HG02884 (cell line): ENCODE measurements around the gene HRH3.

ENCODE experiments used
- ATAC-seq: cut with Tn5 transposase; IDR thresholded peaks from one replicate; pipeline ENCODE4 v1.9.1; 2021; ENCODE audit warnings: mild to moderate bottlenecking, moderate library complexity; ENCODE audit not compliant: unreplicated experiment

The HRH3 gene

GRCh38 chr20:62219992-62220665 is at the start of gene HRH3:
HRH3 (minus strand) TSS chr20:62220278; CDS start chr20:62219970, 308 bp downstream.
- no peak for ATAC-seq

GRCh38 chr20:62269871-62270270 is 49.8 kb upstream of the HRH3 start:
- ATAC-seq, result no peak

GRCh38 chr20:62269378-62269777 is 49.3 kb upstream of the HRH3 start:
- no peak for ATAC-seq

GRCh38 chr20:62268228-62268900 is 48.3 kb upstream of the HRH3 start:
- ATAC-seq, result no peak

GRCh38 chr20:62267543-62267942 is 47.5 kb upstream of the HRH3 start:
- ATAC-seq, result no peak

GRCh38 chr20:62266851-62267250 is 46.8 kb upstream of the HRH3 start:
- no peak for ATAC-seq

GRCh38 chr20:62266340-62266739 is 46.3 kb upstream of the HRH3 start:
- ATAC-seq, result no peak

GRCh38 chr20:62265365-62265764 is 45.3 kb upstream of the HRH3 start:
- no peak for ATAC-seq

GRCh38 chr20:62263396-62263795 is 43.3 kb upstream of the HRH3 start:
- no peak for ATAC-seq

- no peak for ATAC-seq
These were observed 42.0 kb upstream of the HRH3 start for GRCh38 chr20:62262064-62262463.

- ATAC-seq, result no peak
These were observed 39.2 kb upstream of the HRH3 start for GRCh38 chr20:62259294-62259565.

GRCh38 chr20:62258499-62259293 is 38.6 kb upstream of the HRH3 start:
- no peak for ATAC-seq

GRCh38 chr20:62255976-62256375 is 35.9 kb upstream of the HRH3 start:
- no peak for ATAC-seq

- no peak for ATAC-seq
These were observed 34.1 kb upstream of the HRH3 start for GRCh38 chr20:62254021-62254724.

- ATAC-seq, result no peak
These were observed 33.3 kb upstream of the HRH3 start for GRCh38 chr20:62253398-62253797.

- ATAC-seq, result no peak
These were observed 32.4 kb upstream of the HRH3 start for GRCh38 chr20:62252342-62252966.

- ATAC-seq, result no peak
These were observed 28.9 kb upstream of the HRH3 start for GRCh38 chr20:62248890-62249560.

- no peak for ATAC-seq
These were observed 27.0 kb upstream of the HRH3 start for GRCh38 chr20:62246872-62247652.

GRCh38 chr20:62246431-62246830 is 26.4 kb upstream of the HRH3 start:
- ATAC-seq, result no peak

- ATAC-seq, result no peak
These were observed 25.8 kb upstream of the HRH3 start for GRCh38 chr20:62245911-62246280.
